HG02798 (cell line): Measurements from ENCODE around the gene RAB6A.
"Not testable (repeated sequence)": the region's sequence is repeated elsewhere in the genome, so short reads cannot be mapped to it uniquely, and the experiment has no call there.

Source experiments
- ATAC-seq: cut with Tn5 transposase; IDR thresholded peaks from one replicate; pipeline ENCODE4 v1.9.1; 2021; ENCODE audit warnings: mild to moderate bottlenecking; ENCODE audit not compliant: unreplicated experiment, poor library complexity

RAB6A gene

GRCh38 chr11:73760679-73761402 lies at the start of gene RAB6A:
RAB6A (minus strand) TSS chr11:73761074; CDS start chr11:73760635, 439 bp downstream.
- ATAC-seq = peak; percentile 96

GRCh38 chr11:73810637-73811036 lies 49.8 kb upstream of the RAB6A start:
- ATAC-seq = no peak

GRCh38 chr11:73808052-73808451 lies 47.2 kb upstream of the RAB6A start:
- no peak for ATAC-seq

- ATAC-seq = no peak
These were observed 43.8 kb upstream of the RAB6A start for GRCh38 chr11:73804712-73805111.

GRCh38 chr11:73801136-73801535 lies 40.3 kb upstream of the RAB6A start:
- no peak for ATAC-seq

- no peak for ATAC-seq
These were observed 39.5 kb upstream of the RAB6A start for GRCh38 chr11:73800276-73800806.

- ATAC-seq = no peak
These were observed 36.6 kb upstream of the RAB6A start for GRCh38 chr11:73797457-73797856.

- ATAC-seq = no peak
These were observed 35.2 kb upstream of the RAB6A start for GRCh38 chr11:73795925-73796632.

- no peak for ATAC-seq
These were observed 31.7 kb upstream of the RAB6A start for GRCh38 chr11:73792584-73792983.

GRCh38 chr11:73789279-73789670 lies 28.4 kb upstream of the RAB6A start:
- ATAC-seq = no peak

- ATAC-seq = peak; percentile 96
These were observed 27.0 kb upstream of the RAB6A start, which contains the start of gene MRPL48 for GRCh38 chr11:73787643-73788558. MRPL48 (plus strand) TSS chr11:73787874; CDS start chr11:73787972, 98 bp downstream.

- no peak for ATAC-seq
These were observed 26.3 kb upstream of the RAB6A start for GRCh38 chr11:73787051-73787642.

- not testable (repeated sequence) for ATAC-seq
These were observed 24.6 kb upstream of the RAB6A start for GRCh38 chr11:73785467-73785866.

GRCh38 chr11:73784734-73785133 lies 23.9 kb upstream of the RAB6A start:
- ATAC-seq = no peak

GRCh38 chr11:73784080-73784634 lies 23.3 kb upstream of the RAB6A start:
- no peak for ATAC-seq

- no peak for ATAC-seq
These were observed 22.7 kb upstream of the RAB6A start for GRCh38 chr11:73783483-73784020.

- no peak for ATAC-seq
These were observed 20.4 kb upstream of the RAB6A start for GRCh38 chr11:73781303-73781702.

- ATAC-seq = peak; percentile 99
These were observed 18.4 kb upstream of the RAB6A start for GRCh38 chr11:73779084-73779902.

GRCh38 chr11:73770811-73771210 lies 9.9 kb upstream of the RAB6A start:
- ATAC-seq = not testable (repeated sequence)
